Ovary (tissue), 9 donors: Measurements from ENCODE around the gene ZKSCAN7. TPM values are rescaled to one million over a fixed set of nuclear protein-coding genes. Genes with fewer than 3 reads are reported as not detected.
"Not testable (repeated sequence)": the region's sequence is repeated elsewhere in the genome, so short reads cannot be mapped to it uniquely, and the experiment has no call there.

Experiments used
- DNase-seq, 5 donors: peaks; one replicate each; pipeline ENCODE4 v3.0.0-alpha.2; 2019 to 2020
- H3K27ac ChIP-seq, 2 donors: fragments of 200-600 bp; one replicate each; pipeline versions ENCODE4 v1.5.1 to v1.8.0; 2019 to 2022
- H3K27me3 ChIP-seq: fragments of 200-600 bp; one replicate; pipeline ENCODE4 v1.8.0; 2022
- H3K36me3 ChIP-seq: fragments of 200-600 bp; sonication (generic); one replicate; pipeline ENCODE4 v1.5.1; 2019
- H3K4me1 ChIP-seq: one replicate; pipeline ENCODE4 v1.8.1; 2013; ENCODE audit warnings: mild to moderate bottlenecking, moderate library complexity; ENCODE audit not compliant: insufficient read depth
- H3K4me3 ChIP-seq: fragments of 200-600 bp; sonication (generic); one replicate; pipeline ENCODE4 v1.5.1; 2017
- H3K9me3 ChIP-seq, 2 donors: fragments of 200-600 bp in 1 of 2; sonication (generic) in 1 of 2; one replicate each; pipeline versions ENCODE4 v1.5.1 to v1.8.1; 2013 to 2019; ENCODE audit warnings: mild to moderate bottlenecking in 1 of 2, moderate library complexity in 1 of 2
- EP300 ChIP-seq: sonication (generic); formaldehyde crosslinking; IDR thresholded peaks from one replicate; pipeline ENCODE4 v1.6.1; 2017; ENCODE audit warnings: antibody characterized with exemption
- POLR2A ChIP-seq: fragments of 450-650 bp; IDR thresholded peaks from one replicate; pipeline ENCODE4 v1.6.1; 2017; ENCODE audit warnings: antibody characterized with exemption, mild to moderate bottlenecking, moderate library complexity
- WGBS, 3 donors: extraction: QIAGEN DNeasy Blood & Tissue Kit in 1 of 3; methylation state at CpG; one replicate each; pipeline versions ENCODE4 v1.1.5 to v1.1.7; 2013 to 2017; 5-methylcytosine and 5-hydroxymethylcytosine counted together
- intact Hi-C, 4 donors: fragments of 100-400 bp; cut with DNase I; formaldehyde crosslinking; loops; one replicate each; pipeline versions ENCODE4 v1.11.0 to v1.15.1; 2022 to 2023
- polyA plus RNA-seq, 2 donors: library from polyadenylated mRNA; stranded (reverse); fragments of 200-250 nt in 1 of 2; fragments of 350-450 nt in 1 of 2; fragmentation: Illumina TruSeq in 1 of 2; extraction: RNeasy Lipid Tissue Mini Kit (QIAGEN cat#74804) in 1 of 2; gene quantifications; one replicate each; pipeline ENCODE4 v1.2.3, GENCODE V29; 2013 to 2014
- total RNA-seq, 7 donors: library from RNA; depleted of rRNA in 2 of 7; stranded (reverse); fragments of >200 nt in 2 of 7; fragmentation: NEBNext Ultra II Directional in 3 of 7; extraction: Animal tissue kit (Norgen Biotek cat#: 25700) in 3 of 7; gene quantifications; one replicate each; pipeline versions ENCODE4 v1.1.0 to v1.2.4, GENCODE V29; 2016 to 2023
- TF ChIP-seq, protein P1 (sequence below), 3 donors: fragments of 450-650 bp in 2 of 3; fragments of 200-600 bp in 1 of 3; IDR thresholded peaks; one replicate each; pipeline versions ENCODE4 v1.5.1 to v1.8.0; 2016 to 2022; ENCODE audit warnings: antibody characterized with exemption in 3 of 3, mild to moderate bottlenecking in 1 of 3
- donor health status: DM: no; HTN: no; CAD: no; lungs with moderate emphysema.
- donor health status: DM: no; HTN: no; CAD: no.
- donor health status: Bipolar disorder and iron deficiency.
- donor health status: DM: yes; HTN: yes; CAD: no.
- donor health status: DM: no; HTN: no; CAD: no.
- donor health status: DM: yes; HTN: yes; CAD: no.

Gene ZKSCAN7
- total and polyA plus RNA-seq, 9 donors: 4.9 to 10.7 (median 7.7) TPM

DNA sequence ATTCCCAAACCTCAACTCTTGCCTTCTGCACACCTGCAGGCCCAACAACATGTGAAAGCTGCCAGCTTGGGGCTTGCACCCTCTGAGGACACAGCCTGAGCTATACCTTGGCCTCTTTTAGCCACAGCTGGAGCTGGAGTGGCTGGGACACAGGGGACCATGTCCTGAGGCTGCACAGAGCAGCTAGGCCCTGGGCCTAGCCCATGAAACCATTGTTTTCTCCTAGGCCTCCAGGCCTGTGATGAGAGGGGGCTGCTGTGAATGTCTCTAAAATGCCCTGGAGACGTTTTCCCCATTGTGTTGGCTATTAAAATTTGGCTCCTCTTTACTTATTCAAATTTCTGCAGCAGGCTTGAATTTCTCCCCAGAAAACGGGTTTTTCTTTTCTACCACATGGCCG, 7.2 kb downstream of the ZKSCAN7 start:
- intact Hi-C loops: no loop called here
- Histone ChIP-seq H3K9me3 (peaks cover 0 to 12% of the 10 kb centered on the region in 2 donors), H3K36me3 (no peaks in the 10 kb centered on the region), H3K4me1 (peaks cover under 1% of the 10 kb centered on the region), H3K27ac (no peak overlapping the region), H3K27me3 (no peaks in the 10 kb centered on the region), H3K4me3 (no peak overlapping the region)
- TF ChIP-seq EP300 (no peak), POLR2A (no peak)
- TF ChIP-seq, protein P1, sequence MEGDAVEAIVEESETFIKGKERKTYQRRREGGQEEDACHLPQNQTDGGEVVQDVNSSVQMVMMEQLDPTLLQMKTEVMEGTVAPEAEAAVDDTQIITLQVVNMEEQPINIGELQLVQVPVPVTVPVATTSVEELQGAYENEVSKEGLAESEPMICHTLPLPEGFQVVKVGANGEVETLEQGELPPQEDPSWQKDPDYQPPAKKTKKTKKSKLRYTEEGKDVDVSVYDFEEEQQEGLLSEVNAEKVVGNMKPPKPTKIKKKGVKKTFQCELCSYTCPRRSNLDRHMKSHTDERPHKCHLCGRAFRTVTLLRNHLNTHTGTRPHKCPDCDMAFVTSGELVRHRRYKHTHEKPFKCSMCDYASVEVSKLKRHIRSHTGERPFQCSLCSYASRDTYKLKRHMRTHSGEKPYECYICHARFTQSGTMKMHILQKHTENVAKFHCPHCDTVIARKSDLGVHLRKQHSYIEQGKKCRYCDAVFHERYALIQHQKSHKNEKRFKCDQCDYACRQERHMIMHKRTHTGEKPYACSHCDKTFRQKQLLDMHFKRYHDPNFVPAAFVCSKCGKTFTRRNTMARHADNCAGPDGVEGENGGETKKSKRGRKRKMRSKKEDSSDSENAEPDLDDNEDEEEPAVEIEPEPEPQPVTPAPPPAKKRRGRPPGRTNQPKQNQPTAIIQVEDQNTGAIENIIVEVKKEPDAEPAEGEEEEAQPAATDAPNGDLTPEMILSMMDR (IDR thresholded peaks at IDR 0.05): no peak
- no peak for DNase-seq
- WGBS, 3 donors: 96 to 98% (median 96%) methylated on average over 3 of the region's 3 CpGs

DNA sequence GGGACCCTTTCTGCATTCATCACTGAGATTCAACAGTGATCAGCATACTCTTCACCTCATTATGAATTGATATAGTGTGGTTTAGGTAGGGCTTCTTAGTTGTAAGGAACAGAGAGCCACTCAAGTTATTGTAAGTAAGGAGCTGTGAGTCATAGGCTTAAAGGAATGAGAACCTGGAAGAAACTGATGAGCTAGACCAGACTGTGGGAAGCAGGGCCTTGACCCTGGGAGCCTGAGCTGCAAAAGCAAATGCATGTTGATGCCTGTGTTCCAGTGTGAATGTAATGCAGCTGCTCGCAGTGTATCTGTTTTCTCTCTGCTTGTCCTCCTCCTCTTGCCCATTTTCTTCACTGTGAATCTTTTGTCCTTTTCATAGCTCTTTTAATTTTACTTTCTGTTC, 13.6 kb downstream of the ZKSCAN7 start:
- TF ChIP-seq POLR2A (no peak), EP300 (no peak)
- TF ChIP-seq, protein P1 (IDR thresholded peaks at IDR 0.05): no peak
- 73 to 95% (median 81%) methylated on average over 1 of the region's 1 CpG for WGBS, 3 donors
- no peak for DNase-seq
- Histone ChIP-seq H3K9me3 (peaks cover 0 to 32% of the 10 kb centered on the region in 2 donors), H3K27me3 (no peaks in the 10 kb centered on the region), H3K36me3 (peaks cover 4% of the 10 kb centered on the region), H3K27ac (no peak overlapping the region), H3K4me3 (no peak overlapping the region), H3K4me1 (no peaks in the 10 kb centered on the region)
- intact Hi-C loops: no loop called here

DNA sequence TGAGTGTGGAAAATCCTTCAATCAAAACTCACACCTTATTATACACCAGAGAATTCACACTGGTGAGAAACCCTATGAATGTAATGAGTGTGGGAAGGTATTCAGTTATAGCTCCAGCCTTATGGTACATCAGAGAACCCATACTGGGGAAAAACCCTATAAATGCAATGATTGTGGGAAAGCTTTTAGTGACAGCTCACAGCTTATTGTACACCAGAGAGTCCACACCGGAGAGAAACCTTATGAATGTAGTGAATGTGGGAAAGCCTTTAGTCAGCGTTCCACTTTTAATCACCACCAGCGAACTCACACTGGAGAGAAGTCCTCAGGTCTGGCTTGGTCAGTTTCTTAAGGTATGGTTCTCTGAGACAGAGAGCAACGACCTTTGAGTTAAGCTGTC, 16.0 kb downstream of the ZKSCAN7 start:
- Histone ChIP-seq H3K4me3 (no peak overlapping the region), H3K4me1 (no peaks in the 10 kb centered on the region), H3K27ac (no peak overlapping the region), H3K9me3 (peaks cover 0 to 29% of the 10 kb centered on the region in 2 donors), H3K36me3 (peaks cover 4% of the 10 kb centered on the region), H3K27me3 (no peaks in the 10 kb centered on the region)
- no peak for DNase-seq
- WGBS, 3 donors: 86 to 100% (median 99%) methylated on average over 4 of the region's 4 CpGs
- TF ChIP-seq POLR2A: no peak
- TF ChIP-seq, protein P1 (IDR thresholded peaks at IDR 0.05): no peak
- TF ChIP-seq EP300: no peak
- intact Hi-C loops: no loop called here

DNA sequence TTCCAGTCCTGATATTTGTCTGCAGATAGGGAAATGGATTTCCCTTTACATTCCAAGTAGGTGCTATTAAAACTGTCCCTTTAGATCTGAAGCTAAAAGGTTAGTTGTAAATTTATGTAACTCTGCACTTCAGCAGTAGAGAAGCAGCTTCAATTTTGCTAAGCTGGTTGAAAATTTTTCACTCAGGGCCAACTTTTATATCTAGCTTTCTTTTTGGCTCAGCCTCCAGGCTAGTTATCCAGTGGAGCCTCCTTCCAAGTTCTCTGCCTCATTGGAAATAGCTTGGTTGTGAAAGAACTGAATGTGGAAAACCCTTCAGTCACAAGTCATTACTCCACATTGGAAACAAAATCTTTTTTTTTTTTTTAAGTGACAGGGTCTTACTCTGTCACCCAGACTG, 21.6 kb downstream of the ZKSCAN7 start:
- no peak for DNase-seq
- TF ChIP-seq EP300 (no peak), POLR2A (no peak)
- TF ChIP-seq, protein P1 (IDR thresholded peaks at IDR 0.05): no peak
- no peaks in the 10 kb centered on the region for H3K36me3 ChIP-seq
- no peak overlapping the region for H3K27ac ChIP-seq
- intact Hi-C loops: no loop called here
- H3K4me3 ChIP-seq: no peak overlapping the region
- H3K9me3 ChIP-seq: no peaks in the 10 kb centered on the region
- no peaks in the 10 kb centered on the region for H3K4me1 ChIP-seq
- no peaks in the 10 kb centered on the region for H3K27me3 ChIP-seq

DNA sequence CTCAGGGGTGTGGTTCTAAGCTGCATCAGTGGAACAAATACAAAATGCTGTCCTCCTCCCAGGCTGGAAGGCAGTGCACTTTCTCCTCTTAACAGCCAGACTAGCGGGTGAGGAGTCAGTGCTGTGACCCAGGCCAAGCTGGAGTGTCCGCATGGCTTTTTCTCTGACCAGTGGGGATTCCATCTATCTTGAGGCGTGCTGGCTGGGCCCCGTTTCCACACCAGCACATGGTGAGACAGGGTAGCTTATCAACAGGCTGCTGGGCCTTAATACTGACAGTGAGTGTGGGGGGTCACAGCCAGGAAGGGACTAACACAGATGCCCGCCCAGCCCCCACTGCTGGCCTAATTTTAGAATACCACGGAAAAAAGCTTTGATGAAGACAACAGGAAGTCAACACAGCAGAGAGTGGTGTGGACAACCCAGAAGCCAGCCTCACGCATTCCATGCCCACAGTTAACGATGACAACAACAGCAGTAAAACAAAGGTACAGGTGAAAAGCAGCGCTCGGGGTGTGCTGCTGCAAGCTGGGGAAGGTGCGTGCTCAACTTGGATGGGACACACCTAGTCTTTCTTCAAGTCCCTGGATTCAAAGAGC, 22.5 kb downstream of the ZKSCAN7 start:
- DNase-seq, H3K36me3 ChIP-seq, H3K4me3 ChIP-seq, H3K4me1 ChIP-seq, H3K27me3 ChIP-seq, H3K27ac ChIP-seq, H3K9me3 ChIP-seq, intact Hi-C loops: not testable (repeated sequence)
- WGBS, 3 donors: 92 to 96% (median 94%) methylated on average over 11 of the region's 11 CpGs

DNA sequence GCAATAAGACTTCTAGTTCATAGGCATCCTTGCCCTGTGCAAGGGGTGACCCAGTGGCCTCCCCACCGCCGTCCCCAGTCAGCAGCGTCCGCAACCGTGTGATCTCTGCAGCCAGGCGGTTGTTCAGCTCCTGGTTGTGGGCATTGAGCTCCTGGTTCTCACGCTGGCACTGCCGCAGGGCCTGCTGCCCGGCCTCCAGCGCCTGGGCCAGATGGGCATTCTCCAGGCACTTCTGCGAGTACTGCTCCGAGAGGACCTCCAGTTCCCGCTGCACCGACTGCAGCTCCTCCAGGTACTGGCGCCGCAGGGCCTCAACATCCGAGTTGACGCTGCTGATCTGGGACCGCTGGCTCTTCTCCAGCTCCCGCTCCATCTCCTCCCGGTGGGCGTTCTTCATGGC, 23.3 kb downstream of the ZKSCAN7 start:
- H3K9me3 ChIP-seq, DNase-seq, intact Hi-C loops, H3K27ac ChIP-seq, H3K4me1 ChIP-seq, H3K27me3 ChIP-seq, H3K36me3 ChIP-seq, H3K4me3 ChIP-seq: not testable (repeated sequence)
- WGBS, 3 donors: 95 to 97% (median 97%) methylated on average over 22 of the region's 22 CpGs

DNA sequence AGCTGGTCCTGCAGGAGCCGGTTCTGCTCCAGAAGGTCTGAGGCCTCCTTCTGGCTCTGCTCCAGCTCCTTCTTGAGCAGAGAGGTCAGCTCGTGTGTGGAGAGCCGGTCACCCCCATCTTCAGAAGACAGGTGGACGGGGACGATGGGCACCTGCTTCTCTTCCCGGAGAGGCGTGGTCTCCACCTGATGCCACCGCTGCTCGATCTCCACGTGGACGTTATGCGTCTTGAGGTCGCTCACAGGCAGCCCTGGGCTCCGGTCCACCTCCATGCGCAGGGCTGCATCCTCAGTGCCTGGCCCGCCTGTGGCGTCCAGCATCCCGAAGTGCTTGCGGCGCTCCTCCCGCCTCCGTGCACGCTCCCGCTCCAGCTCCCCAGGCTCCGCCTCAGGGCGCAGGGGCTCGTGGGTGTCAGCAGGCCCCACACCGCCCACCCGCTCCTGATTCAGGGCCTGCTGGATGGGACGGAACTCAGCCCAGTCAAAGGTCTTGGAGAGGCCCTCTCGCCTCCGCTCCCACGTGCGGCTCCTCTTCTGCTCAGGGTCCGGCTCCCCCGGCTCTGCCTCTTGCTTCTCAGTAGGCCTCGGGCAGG, 24.0 kb downstream of the ZKSCAN7 start:
- H3K36me3 ChIP-seq, H3K27ac ChIP-seq, intact Hi-C loops, DNase-seq, H3K9me3 ChIP-seq, H3K27me3 ChIP-seq, H3K4me1 ChIP-seq, H3K4me3 ChIP-seq: not testable (repeated sequence)
- 93 to 97% (median 95%) methylated on average over 37 of the region's 37 CpGs for WGBS, 3 donors

DNA sequence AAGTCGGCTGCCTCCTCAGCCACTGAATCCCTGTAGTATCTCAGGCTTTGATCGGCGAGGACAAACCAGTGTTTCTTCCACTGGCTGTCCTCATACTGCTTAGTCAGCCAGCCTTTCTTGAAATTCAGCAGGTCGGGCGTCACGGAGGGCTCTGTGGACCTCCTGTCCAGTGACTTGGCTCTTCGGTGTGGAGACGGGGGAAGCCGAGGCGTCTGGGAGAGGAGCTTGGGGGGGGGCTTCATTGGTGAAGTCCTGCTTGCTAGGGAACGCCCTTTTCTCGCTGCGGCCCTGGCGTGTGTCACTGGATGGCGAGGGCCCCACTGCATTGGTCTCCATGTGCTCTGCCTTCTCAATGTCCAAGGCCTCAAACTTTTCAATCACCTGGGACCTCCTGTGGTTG, 24.8 kb downstream of the ZKSCAN7 start:
- H3K4me3 ChIP-seq, H3K36me3 ChIP-seq, H3K27me3 ChIP-seq, DNase-seq, H3K9me3 ChIP-seq, H3K27ac ChIP-seq, intact Hi-C loops, H3K4me1 ChIP-seq: not testable (repeated sequence)
- 95 to 98% (median 97%) methylated on average over 15 of the region's 15 CpGs for WGBS, 3 donors
